ENCODE measurements around the gene TBCEL.
"Not testable (repeated sequence)": the region's sequence is repeated elsewhere in the genome, so short reads cannot be mapped to it uniquely, and the experiment has no call there.

TBCEL gene

DNA sequence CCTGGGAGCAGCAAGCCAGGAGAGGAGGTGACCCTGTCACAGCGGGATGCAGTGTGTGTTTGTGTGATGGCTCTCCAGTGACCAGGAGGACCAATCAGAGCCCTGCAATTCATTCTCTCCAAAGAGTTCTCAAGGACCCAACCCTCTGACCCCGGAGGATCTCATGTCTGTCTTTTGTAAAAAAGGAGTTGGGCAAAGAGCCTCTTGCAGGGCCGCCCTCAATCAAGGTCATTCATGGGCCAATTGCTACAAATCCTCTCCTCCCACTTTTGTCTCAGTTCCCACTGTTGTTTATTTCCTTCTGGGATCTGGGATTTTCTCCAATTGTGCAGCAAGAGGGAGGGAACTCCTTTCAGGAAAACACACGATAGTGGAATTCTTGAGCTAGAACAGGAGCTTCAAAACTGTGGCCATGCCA is 81.2 kb downstream of the TBCEL start:
- no peak for DNase-seq (ENCODE audit: low read depth in 3 of 3, low spot score in 1 of 3)

DNA sequence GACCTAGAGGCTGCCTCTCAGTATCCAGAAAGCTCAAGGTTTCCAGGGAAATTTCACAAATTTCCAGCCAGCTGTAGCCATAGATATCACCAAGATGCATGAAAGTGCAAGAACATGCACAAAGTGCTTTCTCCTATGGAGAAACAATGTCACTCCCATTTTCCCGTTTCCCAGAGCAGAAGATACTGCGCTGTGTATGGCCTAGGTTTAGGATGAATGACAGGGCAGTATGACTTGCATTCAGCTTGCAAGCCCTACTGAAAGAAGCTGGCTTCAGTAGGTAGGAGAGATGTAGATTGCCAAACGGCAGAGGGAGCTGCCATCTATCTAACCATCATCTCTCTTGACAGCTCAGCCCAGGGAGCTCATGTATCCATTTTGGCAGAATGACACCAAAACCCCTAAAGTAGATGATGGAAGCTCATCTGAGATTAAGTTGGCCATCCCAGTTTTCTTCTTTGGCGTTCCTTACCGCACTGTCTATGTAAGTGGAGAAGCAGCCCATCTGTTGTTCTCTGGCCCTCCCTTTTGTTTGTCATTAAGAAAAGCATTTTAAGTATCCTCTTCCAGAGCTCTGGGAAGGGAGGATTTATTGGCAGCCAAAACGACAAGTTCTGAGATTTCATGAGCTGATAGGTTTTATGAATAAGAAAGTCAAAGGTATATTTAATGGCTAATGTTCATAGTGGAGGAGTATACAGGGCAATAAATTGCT is 81.7 kb downstream of the TBCEL start:
- no peak for DNase-seq (ENCODE audit: low read depth in 3 of 3, low spot score in 1 of 3)

DNA sequence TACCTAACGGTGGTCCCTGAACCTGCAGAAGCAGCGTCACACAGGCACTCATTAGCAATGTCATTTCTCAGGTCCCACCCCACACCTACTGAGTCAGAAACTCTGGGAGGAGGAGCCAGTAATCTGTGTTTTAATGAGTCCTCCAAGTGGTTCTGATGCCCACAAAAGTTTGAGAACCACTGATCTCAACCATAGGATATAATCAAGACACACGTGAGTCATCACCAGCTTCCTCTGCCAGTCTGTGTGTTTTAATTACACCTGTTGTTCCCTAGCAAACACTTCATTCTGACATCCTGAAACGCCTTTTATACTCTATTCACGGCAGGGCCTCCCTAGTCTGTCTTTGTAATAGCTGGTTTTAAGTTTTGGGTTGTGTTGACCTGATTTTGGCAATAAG is 82.9 kb downstream of the TBCEL start:
- DNase-seq (ENCODE audit: low read depth in 3 of 3, low spot score in 1 of 3): no peak

DNA sequence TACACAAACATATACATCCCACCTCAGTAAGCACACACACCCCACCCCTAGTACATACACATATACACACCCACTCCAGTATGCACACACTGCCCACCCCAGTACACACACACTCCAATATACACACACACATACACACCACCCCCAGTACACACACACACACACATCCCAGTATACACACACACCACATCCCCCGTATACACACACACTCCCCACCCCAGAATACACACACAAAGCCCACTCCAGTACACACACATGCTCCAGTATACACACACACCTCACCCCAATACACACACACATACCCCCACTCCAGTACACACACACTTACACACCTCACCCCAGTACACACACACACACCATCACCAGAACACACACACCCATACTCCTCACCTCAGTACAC is 84.5 kb downstream of the TBCEL start:
- DNase-seq (ENCODE audit: low read depth in 3 of 3, low spot score in 1 of 3): no peak

DNA sequence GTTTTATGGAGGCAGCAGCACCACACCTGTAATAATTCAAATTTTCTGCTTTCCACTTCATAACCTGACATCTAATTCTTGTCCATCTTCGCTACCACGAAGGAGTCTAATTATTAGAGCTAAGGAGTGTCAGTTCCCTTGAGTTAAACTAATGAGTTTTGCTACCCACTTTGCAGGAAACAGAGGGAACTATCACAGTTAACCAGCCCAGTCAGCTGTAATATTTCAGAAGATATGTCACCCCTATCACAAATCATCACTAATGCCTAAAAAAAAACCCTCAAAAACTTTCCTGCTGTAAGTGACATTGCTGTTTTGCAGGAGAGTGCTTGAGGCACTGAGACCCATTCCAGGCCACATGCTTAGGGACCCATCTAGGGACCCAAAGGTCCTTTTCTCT is 85.6 kb downstream of the TBCEL start:
- DNase-seq (ENCODE audit: low read depth in 3 of 3, low spot score in 1 of 3): no peak

DNA sequence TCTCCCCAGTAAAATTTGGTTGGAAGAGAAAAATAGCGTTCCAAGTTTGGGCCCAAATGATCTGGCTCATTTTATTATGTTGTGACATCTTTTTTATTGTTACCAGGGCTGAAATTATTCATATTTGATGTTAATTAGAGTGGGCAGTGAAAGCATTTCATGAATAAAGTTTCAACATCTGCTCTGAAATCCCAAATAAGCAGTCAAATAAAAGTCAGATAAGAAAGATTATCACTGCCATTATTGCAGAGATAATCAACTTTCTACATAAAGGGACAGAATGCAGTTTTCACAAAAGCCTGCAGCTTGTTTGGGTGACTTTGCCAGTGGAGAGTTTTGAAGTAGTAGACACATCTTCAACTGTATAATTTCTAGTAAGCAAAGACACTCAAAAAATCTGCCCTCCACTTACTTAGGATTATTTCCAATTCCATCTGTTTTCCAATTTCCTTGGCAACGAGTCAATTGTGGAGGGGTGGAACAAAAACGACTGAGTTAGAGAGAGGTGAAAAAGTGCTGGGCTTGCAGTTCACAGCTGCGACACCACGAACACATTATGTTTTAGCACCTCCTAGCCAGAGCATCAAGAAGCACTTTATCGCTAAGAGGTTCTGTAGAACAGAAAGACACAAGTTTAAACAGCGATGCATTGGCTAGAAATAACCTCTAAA is 86.1 kb downstream of the TBCEL start:
- DNase-seq (ENCODE audit: low read depth in 3 of 3, low spot score in 1 of 3): no peak

DNA sequence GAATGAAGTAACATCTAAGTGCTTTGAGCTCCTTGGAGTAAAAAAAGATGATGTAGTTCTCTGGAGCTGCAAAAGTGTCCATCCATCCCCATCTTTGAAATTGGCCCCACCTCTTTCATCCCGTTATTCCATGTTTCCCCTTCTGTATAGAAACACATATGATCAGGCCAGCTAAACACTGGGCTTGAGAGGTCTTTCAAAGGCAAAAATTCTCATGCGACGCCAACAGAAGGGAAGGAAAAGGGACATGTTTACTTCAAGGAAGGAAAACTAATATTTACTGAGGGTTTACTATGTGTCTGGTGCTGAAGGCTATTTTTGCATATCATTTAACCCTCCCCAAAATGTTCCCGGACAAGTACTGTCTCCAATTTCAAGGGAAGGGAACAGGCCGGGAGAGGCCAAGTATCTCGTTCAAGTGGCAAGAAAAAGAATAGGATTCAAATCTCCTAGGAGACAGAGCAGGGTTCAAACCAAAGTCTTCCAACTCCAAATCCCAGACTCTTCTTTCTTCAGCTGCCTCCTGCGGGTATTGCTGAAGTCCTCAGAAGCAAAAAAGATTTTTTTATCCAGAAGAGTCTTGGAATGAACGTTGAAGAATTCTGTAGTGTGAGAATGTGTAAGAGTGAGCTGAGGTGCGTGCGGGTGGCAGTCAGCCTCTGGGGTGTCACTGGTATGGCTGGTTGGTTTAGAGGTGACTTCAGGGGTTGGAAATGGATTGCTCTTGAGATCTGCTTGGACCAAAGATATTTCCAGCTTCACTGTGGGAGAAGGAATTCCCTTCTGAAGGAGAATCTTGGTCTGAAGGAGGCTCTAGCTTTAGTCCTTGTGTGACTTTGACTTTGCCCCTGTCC is 87.2 kb downstream of the TBCEL start:
- no peak for DNase-seq (ENCODE audit: low read depth in 3 of 3, low spot score in 1 of 3)

DNA sequence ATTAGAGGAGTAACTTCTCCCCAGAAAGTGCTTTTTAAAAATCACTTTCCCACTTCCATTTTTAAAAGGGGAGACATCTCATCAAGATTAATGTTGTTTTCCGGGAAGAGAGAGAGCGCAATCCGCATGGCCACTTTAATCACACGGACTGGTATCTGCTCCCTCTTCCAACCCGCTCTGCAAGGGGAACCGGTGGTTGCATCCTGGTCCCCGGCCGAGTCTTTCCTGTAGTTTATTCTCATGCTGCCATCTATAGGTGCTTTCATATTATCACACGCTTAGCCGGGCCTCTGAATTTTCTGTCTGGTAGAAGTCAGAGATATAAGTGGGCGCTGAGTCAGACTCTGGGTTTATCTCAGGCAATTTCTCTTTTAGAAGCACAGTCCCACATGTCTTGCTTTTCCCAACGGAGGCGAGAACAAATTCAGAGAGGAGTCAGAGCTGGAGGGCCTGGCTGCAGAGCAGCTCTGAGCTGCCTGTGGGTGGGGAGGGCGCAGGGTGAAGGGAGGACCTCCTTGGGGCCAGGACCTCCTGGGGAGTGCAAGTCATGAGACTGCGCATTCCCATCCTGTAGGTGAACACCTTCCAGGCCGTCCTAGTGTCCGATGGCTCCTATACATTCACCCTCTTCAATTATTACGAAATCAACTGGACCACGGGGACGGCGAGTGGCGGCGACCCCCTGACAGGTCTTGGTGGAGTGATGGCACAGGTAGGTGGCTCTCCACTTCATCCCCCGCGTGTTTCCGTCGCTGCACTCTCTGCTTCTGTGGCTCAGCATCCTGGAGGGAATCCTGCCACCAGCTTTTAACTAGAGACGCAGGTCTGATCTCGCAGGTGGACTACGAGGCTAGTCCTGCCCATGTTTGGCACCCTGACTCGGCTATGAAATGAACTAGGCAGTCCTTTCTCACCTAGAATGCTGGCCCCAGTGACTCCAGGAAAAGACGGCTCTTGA is 88.9 kb downstream of the TBCEL start:
- no peak for DNase-seq (ENCODE audit: low read depth in 3 of 3, low spot score in 1 of 3)

DNA sequence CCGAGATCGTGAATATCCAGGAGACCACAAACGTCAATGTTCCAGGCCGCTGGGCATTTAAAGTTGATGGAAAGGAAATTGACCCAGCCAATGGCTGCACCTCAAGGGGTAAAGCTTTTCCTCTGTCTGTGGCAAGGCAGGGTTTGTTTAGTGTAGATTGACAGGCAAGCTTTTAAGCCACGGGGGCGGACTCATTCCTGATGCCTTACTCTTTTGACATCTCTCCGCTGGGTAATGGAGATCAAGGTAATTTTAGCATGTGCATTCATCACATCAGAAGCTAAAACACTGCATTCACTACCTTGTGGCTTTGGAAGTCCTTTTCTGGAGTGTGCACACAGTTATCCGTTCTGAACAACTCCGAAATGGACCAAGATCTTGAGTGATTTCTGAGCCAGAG is 89.7 kb downstream of the TBCEL start:
- no peak for DNase-seq (ENCODE audit: low read depth in 3 of 3, low spot score in 1 of 3)

DNA sequence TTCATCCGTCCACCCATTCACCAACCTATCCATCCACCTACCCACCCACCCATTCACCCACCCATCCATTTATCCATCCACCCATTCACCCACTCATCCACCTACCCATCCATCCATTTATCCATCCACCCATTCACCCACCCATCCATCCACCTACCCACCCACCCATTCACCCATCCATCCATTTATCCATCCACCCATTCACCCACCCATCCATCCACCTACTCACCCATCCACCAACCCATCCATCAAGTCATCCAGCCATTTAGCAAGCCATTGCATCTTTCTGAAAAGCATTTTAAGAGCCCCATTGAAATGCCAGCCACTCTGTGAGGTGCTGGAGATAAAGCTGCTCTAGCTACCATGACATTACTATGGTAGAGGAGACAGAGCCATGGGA is 91.1 kb downstream of the TBCEL start:
- not testable (repeated sequence) for DNase-seq (ENCODE audit: low read depth in 3 of 3, low spot score in 1 of 3)

DNA sequence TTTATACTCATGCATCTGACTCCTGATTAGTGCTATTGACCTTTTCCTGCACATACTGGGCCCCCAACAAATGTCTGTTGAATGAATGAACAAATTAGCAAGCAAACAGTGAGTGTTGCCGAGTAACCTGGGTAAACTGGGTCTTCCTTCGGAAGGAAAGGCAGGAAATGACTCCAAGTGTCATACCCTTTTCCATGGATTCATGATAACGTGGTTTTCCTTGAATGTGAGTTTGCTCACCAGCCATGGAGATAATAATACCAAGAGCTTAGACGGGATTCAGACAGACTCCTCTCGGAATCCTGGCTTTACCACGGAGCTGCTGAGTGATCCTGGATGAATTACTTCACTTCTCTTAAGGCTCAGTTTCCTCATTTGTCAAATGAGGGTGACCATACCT is 93.9 kb downstream of the TBCEL start:
- DNase-seq (ENCODE audit: low read depth in 3 of 3, low spot score in 1 of 3): no peak

DNA sequence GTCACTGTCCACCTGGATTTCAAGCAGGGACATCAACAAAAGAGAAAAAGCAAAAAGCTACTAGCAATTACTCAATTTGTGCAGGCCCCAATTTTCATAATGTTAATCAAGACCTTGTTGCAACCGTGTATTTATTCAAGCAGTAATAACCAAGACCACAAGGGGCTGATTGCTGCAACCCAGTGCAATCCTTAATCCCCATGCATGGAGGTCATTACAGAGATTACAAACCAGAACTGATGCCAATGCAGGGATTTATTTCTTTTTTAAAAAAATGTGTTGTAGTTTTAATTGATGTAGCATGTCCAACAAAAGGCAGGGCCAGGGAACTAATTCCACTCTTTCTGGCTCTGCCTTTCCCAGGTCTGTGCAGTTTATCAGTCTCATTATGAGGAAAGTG is 95.5 kb downstream of the TBCEL start:
- DNase-seq (ENCODE audit: low read depth in 3 of 3, low spot score in 1 of 3): no peak

DNA sequence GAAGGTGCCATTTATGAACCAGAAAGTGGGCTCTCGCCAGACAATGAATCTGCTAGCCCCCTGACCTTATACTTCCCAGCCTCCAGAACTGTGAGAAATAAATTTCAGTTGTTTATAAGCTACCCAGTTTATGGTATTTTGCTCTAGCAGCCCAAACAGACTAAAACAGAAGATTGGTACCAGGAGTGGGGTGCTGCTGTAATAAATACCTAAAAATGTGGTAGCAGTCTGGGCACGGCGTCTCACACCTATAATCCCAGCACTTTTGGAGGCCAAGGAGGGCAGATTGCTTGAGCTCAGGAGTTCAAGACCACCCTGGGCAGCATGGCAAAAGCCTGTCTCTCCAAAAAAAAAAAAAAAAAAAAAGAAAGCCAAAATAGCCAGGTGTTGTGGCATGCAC is 98.4 kb downstream of the TBCEL start:
- no peak for DNase-seq (ENCODE audit: low read depth in 3 of 3, low spot score in 1 of 3)

DNA sequence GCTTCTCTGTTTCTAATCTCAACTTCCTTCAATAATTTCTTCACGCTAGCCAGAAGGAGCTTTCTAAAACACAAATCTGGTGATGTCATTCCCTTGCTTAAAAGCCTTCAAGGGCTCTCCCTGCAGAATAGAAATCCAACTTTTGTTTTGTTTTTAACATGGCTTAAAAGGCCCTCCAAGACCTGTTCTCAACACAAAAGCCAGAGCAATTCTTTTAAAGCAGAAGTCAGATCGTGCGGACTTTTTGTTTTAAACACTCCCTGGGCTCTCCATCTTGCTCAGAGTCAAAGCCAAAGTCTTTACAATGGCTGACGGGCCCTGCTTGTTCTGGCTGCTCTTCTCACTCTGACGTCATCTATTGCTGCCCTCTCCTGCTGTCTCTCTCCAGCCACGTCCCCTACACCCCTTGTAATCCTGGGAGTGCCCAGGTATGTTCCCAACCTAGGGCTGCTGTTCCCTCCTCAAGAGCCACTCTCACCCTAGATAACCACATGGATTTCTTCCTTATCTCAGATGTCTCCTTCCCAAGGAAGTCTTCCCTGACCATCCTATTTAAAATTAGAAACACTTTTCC is 99.7 kb downstream of the TBCEL start:
- DNase-seq (ENCODE audit: low read depth in 3 of 3, low spot score in 1 of 3): no peak

DNA sequence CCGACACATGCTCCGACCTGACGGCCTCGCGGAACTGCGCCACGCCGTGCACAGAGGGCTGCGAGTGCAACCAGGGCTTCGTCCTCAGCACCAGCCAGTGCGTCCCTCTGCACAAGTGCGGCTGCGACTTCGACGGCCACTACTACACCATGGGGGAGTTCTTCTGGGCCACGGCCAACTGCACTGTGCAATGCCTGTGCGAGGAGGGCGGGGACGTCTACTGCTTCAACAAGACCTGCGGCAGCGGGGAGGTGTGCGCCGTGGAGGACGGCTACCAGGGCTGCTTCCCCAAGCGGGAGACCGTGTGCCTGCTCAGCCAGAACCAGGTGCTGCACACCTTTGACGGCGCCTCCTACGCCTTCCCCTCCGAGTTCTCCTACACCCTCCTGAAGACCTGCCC is 103.9 kb downstream of the TBCEL start:
- DNase-seq (ENCODE audit: low read depth in 3 of 3, low spot score in 1 of 3): no peak

DNA sequence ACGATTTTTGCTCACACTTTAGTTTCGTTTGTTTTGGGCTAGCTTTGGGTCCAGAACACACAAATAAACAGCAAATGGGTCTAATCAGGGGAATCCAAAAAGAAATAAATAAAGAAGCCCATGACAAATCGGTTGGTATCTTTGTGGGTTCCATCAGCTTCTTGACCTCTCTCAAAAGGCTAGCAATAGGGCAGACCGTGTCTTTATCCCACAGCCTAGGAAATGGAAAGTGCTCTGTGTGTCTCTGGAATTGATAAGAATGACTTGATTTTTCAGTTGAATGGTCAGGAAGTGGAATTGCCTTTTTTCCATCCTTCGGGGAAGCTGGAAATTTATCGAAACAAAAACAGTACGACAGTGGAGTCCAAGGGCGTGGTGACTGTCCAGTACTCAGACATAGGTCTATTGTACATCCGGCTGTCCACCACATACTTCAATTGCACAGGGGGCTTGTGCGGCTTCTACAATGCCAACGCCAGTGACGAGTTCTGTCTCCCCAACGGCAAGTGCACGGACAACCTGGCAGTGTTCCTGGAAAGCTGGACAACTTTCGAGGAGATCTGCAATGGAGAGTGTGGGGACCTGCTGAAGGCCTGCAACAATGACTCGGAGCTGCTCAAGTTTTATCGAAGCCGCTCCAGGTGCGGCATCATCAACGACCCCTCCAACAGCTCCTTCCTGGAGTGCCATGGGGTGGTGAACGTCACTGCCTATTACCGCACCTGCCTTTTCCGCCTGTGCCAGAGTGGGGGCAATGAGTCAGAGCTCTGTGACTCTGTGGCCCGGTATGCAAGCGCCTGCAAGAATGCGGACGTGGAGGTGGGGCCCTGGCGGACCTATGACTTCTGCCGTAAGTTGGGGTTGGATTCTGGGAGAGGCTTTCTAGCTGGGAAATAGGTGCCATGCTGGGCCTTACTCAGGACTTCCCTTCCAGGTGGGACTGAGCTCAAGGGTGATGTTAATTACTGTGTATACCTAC is 105.7 kb downstream of the TBCEL start:
- no peak for DNase-seq (ENCODE audit: low read depth in 3 of 3, low spot score in 1 of 3)

DNA sequence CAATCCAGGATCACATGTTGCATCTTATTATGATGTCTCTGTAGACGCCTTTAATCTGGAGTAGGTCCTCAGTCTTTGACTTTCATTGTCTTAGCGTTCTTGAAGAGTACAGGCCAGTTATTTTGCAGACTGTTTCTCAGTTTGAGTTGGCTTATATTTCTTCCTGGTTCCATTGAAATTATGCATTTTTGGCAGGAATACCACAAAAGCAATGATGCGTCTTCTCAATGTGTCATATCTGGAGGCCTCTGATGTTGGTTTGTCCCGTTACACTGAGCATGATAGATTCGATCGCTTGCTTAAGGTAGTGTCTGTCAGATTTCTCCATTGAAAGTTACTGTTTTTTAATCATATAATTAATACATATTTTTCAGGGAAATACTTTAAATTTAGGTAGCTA is 107.8 kb downstream of the TBCEL start:
- no peak for DNase-seq (ENCODE audit: low read depth in 3 of 3, low spot score in 1 of 3)

DNA sequence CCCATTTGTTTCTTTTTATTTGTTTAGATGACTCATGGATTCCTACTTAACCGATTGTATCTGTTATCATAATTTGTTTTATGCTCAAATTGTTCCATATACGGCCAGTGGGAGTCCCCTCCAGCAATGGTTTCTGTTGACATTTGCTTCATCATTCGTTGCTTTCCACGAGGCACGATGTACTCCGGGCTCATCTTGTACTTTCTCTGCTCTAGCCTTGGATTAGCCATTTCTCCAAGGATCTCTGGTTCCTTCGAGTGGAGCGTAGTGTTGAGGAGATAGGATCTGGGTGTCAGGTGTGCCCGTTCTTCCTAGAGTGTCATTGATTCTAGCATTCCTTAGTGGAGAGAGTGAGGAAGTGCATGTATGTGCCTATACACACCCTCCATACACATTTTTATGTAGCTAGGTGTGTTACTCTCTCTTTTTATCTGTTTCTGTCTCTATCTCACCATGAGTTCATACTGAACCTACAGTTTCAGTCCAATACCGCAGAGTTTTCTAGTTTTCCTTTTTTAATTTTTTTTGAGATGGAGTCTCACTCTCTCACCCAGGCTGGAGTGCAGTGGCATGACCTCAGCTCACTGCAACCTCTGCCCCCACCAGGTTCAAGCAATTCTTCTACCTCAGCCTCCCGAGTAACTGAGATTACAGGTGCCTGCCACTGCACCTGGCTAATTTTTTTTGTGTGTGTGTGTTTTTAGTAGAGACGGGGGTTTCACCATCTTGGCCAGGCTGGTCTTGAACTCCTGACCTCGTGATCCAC is 108.5 kb downstream of the TBCEL start:
- DNase-seq (ENCODE audit: low read depth in 3 of 3, low spot score in 1 of 3): no peak
